ENCODE data around the gene LNX1.

The LNX1 gene

GRCh38 chr4:53576676-53577372, 14.5 kb downstream of the LNX1 start:
- Histone ChIP-seq H3K27me3 (ENCODE audit: insufficient read depth, low read length) (no peaks in the 10 kb centered on the region), H3K4me3 (ENCODE audit: low read length) (no peak overlapping the region), H2AFZ (ENCODE audit: low read depth, low read length) (no peak overlapping the region), H3K4me1 (ENCODE audit: insufficient read depth, low read length) (no peaks in the 10 kb centered on the region), H3K36me3 (ENCODE audit: insufficient read depth, low read length) (no peaks in the 10 kb centered on the region), H3K9me3 (ENCODE audit: low read length) (no peaks in the 10 kb centered on the region)

- H3K9me3 ChIP-seq (ENCODE audit: low read length), result no peaks in the 10 kb centered on the region
- no peaks in the 10 kb centered on the region for H3K36me3 ChIP-seq (ENCODE audit: insufficient read depth, low read length)
- no peak overlapping the region for H3K4me3 ChIP-seq (ENCODE audit: low read length)
- no peaks in the 10 kb centered on the region for H3K27me3 ChIP-seq (ENCODE audit: insufficient read depth, low read length)
- H3K4me1 ChIP-seq (ENCODE audit: insufficient read depth, low read length), result no peaks in the 10 kb centered on the region
- no peak overlapping the region for H2AFZ ChIP-seq (ENCODE audit: low read depth, low read length)
These were observed 15.1 kb downstream of the LNX1 start for GRCh38 chr4:53576071-53576617.

GRCh38 chr4:53575552-53575951, 15.7 kb downstream of the LNX1 start:
- H3K27me3 ChIP-seq (ENCODE audit: insufficient read depth, low read length), result no peaks in the 10 kb centered on the region
- no peaks in the 10 kb centered on the region for H3K4me1 ChIP-seq (ENCODE audit: insufficient read depth, low read length)
- H3K36me3 ChIP-seq (ENCODE audit: insufficient read depth, low read length), result no peaks in the 10 kb centered on the region
- no peaks in the 10 kb centered on the region for H3K9me3 ChIP-seq (ENCODE audit: low read length)
- H3K4me3 ChIP-seq (ENCODE audit: low read length), result no peak overlapping the region
- H2AFZ ChIP-seq (ENCODE audit: low read depth, low read length), result no peak overlapping the region

GRCh38 chr4:53574528-53574927, 16.8 kb downstream of the LNX1 start:
- Histone ChIP-seq H3K27me3 (ENCODE audit: insufficient read depth, low read length) (no peaks in the 10 kb centered on the region), H3K4me1 (ENCODE audit: insufficient read depth, low read length) (no peaks in the 10 kb centered on the region), H3K4me3 (ENCODE audit: low read length) (no peak overlapping the region), H2AFZ (ENCODE audit: low read depth, low read length) (no peak overlapping the region), H3K9me3 (ENCODE audit: low read length) (no peaks in the 10 kb centered on the region), H3K36me3 (ENCODE audit: insufficient read depth, low read length) (no peaks in the 10 kb centered on the region)

- Histone ChIP-seq H2AFZ (ENCODE audit: low read depth, low read length) (no peak overlapping the region), H3K4me3 (ENCODE audit: low read length) (no peak overlapping the region), H3K36me3 (ENCODE audit: insufficient read depth, low read length) (no peaks in the 10 kb centered on the region), H3K9me3 (ENCODE audit: low read length) (no peaks in the 10 kb centered on the region), H3K4me1 (ENCODE audit: insufficient read depth, low read length) (no peaks in the 10 kb centered on the region), H3K27me3 (ENCODE audit: insufficient read depth, low read length) (no peaks in the 10 kb centered on the region)
These were observed 17.6 kb downstream of the LNX1 start for GRCh38 chr4:53573696-53574095.

- H3K4me3 ChIP-seq (ENCODE audit: low read length), result no peak overlapping the region
- H3K27me3 ChIP-seq (ENCODE audit: insufficient read depth, low read length), result no peaks in the 10 kb centered on the region
- no peak overlapping the region for H2AFZ ChIP-seq (ENCODE audit: low read depth, low read length)
- H3K4me1 ChIP-seq (ENCODE audit: insufficient read depth, low read length), result no peaks in the 10 kb centered on the region
- no peaks in the 10 kb centered on the region for H3K36me3 ChIP-seq (ENCODE audit: insufficient read depth, low read length)
- no peaks in the 10 kb centered on the region for H3K9me3 ChIP-seq (ENCODE audit: low read length)
These were observed 18.7 kb downstream of the LNX1 start for GRCh38 chr4:53572600-53572994.

GRCh38 chr4:53571936-53572599, 19.2 kb downstream of the LNX1 start:
- Histone ChIP-seq H3K27me3 (ENCODE audit: insufficient read depth, low read length) (no peaks in the 10 kb centered on the region), H3K9me3 (ENCODE audit: low read length) (no peaks in the 10 kb centered on the region), H3K4me3 (ENCODE audit: low read length) (no peak overlapping the region), H3K36me3 (ENCODE audit: insufficient read depth, low read length) (no peaks in the 10 kb centered on the region), H3K4me1 (ENCODE audit: insufficient read depth, low read length) (no peaks in the 10 kb centered on the region), H2AFZ (ENCODE audit: low read depth, low read length) (no peak overlapping the region)

- H3K4me1 ChIP-seq (ENCODE audit: insufficient read depth, low read length), result no peaks in the 10 kb centered on the region
- H3K9me3 ChIP-seq (ENCODE audit: low read length), result no peaks in the 10 kb centered on the region
- H2AFZ ChIP-seq (ENCODE audit: low read depth, low read length), result no peak overlapping the region
- no peak overlapping the region for H3K4me3 ChIP-seq (ENCODE audit: low read length)
- H3K36me3 ChIP-seq (ENCODE audit: insufficient read depth, low read length), result no peaks in the 10 kb centered on the region
- H3K27me3 ChIP-seq (ENCODE audit: insufficient read depth, low read length), result no peaks in the 10 kb centered on the region
These were observed 27.5 kb downstream of the LNX1 start for GRCh38 chr4:53563824-53564223.

- Histone ChIP-seq H3K9me3 (ENCODE audit: low read length) (no peaks in the 10 kb centered on the region), H3K4me3 (ENCODE audit: low read length) (no peak overlapping the region)
These were observed 28.9 kb downstream of the LNX1 start for GRCh38 chr4:53562409-53562808.

GRCh38 chr4:53559021-53559620, 32.2 kb downstream of the LNX1 start:
- Histone ChIP-seq H3K36me3 (ENCODE audit: insufficient read depth, low read length) (no peaks in the 10 kb centered on the region), H3K27me3 (ENCODE audit: insufficient read depth, low read length) (no peaks in the 10 kb centered on the region), H3K4me1 (ENCODE audit: insufficient read depth, low read length) (peaks cover 5% of the 10 kb centered on the region), H3K9me3 (ENCODE audit: low read length) (no peaks in the 10 kb centered on the region), H3K4me3 (ENCODE audit: low read length) (no peak overlapping the region), H2AFZ (ENCODE audit: low read depth, low read length) (no peak overlapping the region)

More at GRCh38 chr4:53562409-53562808, 28.9 kb downstream of the LNX1 start:
- no peaks in the 10 kb centered on the region for H3K27me3 ChIP-seq (ENCODE audit: insufficient read depth, low read length)
- peaks cover 5% of the 10 kb centered on the region for H3K4me1 ChIP-seq (ENCODE audit: insufficient read depth, low read length)
- no peaks in the 10 kb centered on the region for H3K36me3 ChIP-seq (ENCODE audit: insufficient read depth, low read length)
- H2AFZ ChIP-seq (ENCODE audit: low read depth, low read length), result no peak overlapping the region

GRCh38 chr4:53558065-53558801, 33.1 kb downstream of the LNX1 start:
- H3K4me3 ChIP-seq (ENCODE audit: low read length), result no peak overlapping the region
- no peaks in the 10 kb centered on the region for H3K9me3 ChIP-seq (ENCODE audit: low read length)
- peaks cover 5% of the 10 kb centered on the region for H3K4me1 ChIP-seq (ENCODE audit: insufficient read depth, low read length)
- H3K27me3 ChIP-seq (ENCODE audit: insufficient read depth, low read length), result no peaks in the 10 kb centered on the region
- no peaks in the 10 kb centered on the region for H3K36me3 ChIP-seq (ENCODE audit: insufficient read depth, low read length)
- H2AFZ ChIP-seq (ENCODE audit: low read depth, low read length), result no peak overlapping the region

GRCh38 chr4:53557669-53558064, 33.6 kb downstream of the LNX1 start:
- no peaks in the 10 kb centered on the region for H3K36me3 ChIP-seq (ENCODE audit: insufficient read depth, low read length)
- no peaks in the 10 kb centered on the region for H3K27me3 ChIP-seq (ENCODE audit: insufficient read depth, low read length)
- H2AFZ ChIP-seq (ENCODE audit: low read depth, low read length), result no peak overlapping the region
- no peaks in the 10 kb centered on the region for H3K9me3 ChIP-seq (ENCODE audit: low read length)
- H3K4me1 ChIP-seq (ENCODE audit: insufficient read depth, low read length), result peaks cover 5% of the 10 kb centered on the region
- H3K4me3 ChIP-seq (ENCODE audit: low read length), result no peak overlapping the region

- Histone ChIP-seq H3K4me1 (ENCODE audit: insufficient read depth, low read length) (peaks cover 5% of the 10 kb centered on the region), H3K27me3 (ENCODE audit: insufficient read depth, low read length) (no peaks in the 10 kb centered on the region), H3K4me3 (ENCODE audit: low read length) (no peak overlapping the region), H2AFZ (ENCODE audit: low read depth, low read length) (no peak overlapping the region), H3K9me3 (ENCODE audit: low read length) (no peaks in the 10 kb centered on the region), H3K36me3 (ENCODE audit: insufficient read depth, low read length) (no peaks in the 10 kb centered on the region)
These were observed 34.6 kb downstream of the LNX1 start for GRCh38 chr4:53556651-53557050.
